Mesenchymal stem cell (in vitro differentiated cells and primary cell): ENCODE measurements around the gene ADGRA3.

Source experiments
- DNase-seq: peaks from one replicate; pipeline ENCODE4 v3.0.0-alpha.2; 2013
- H2AFZ ChIP-seq: one replicate; pipeline ENCODE4 v1.6.1; 2013; ENCODE audit warnings: low read depth, mild to moderate bottlenecking, control low read depth, inconsistent platforms, low read length, moderate library complexity
- H2AK5ac ChIP-seq: 2 replicates; pipeline ENCODE4 v1.6.1; 2013; ENCODE audit warnings: low read length, moderate library complexity, mild to moderate bottlenecking, inconsistent platforms; ENCODE audit not compliant: severe bottlenecking
- H2BK120ac ChIP-seq: one replicate; pipeline ENCODE4 v1.6.1; 2013; ENCODE audit warnings: low read depth, mild to moderate bottlenecking, inconsistent platforms, low read length, moderate library complexity
- H2BK12ac ChIP-seq, 2 experiments: one replicate each; pipeline ENCODE4 v1.6.1; 2013; ENCODE audit warnings: inconsistent platforms in 2 of 2, low read length in 2 of 2, mild to moderate bottlenecking in 2 of 2, moderate library complexity in 2 of 2, control low read depth in 1 of 2
- H2BK15ac ChIP-seq: one replicate; pipeline ENCODE4 v1.6.1; 2013; ENCODE audit warnings: mild to moderate bottlenecking, low read depth, inconsistent platforms; ENCODE audit not compliant: poor library complexity, severe bottlenecking
- H2BK5ac ChIP-seq: 2 replicates; pipeline ENCODE4 v1.6.1; 2013; ENCODE audit warnings: low read depth, mild to moderate bottlenecking, low read length, control low read depth, inconsistent platforms; ENCODE audit not compliant: poor library complexity, severe bottlenecking
- H3K14ac ChIP-seq, 2 experiments: one replicate each; pipeline ENCODE4 v1.6.1; 2013; ENCODE audit warnings: inconsistent platforms in 2 of 2, low read length in 2 of 2, control low read depth in 1 of 2, mild to moderate bottlenecking in 1 of 2, moderate library complexity in 1 of 2
- H3K18ac ChIP-seq, 2 experiments: one replicate each; pipeline ENCODE4 v1.6.1; 2013; ENCODE audit warnings: inconsistent platforms in 2 of 2, low read length in 2 of 2, control low read depth in 1 of 2, low read depth in 1 of 2, mild to moderate bottlenecking in 1 of 2
- H3K23ac ChIP-seq, 2 experiments: one replicate each; pipeline ENCODE4 v1.6.1; 2013; ENCODE audit warnings: inconsistent platforms in 2 of 2, low read length in 2 of 2, mild to moderate bottlenecking in 2 of 2, moderate library complexity in 2 of 2, control low read depth in 1 of 2
- H3K27ac ChIP-seq: 2 replicates; pipeline ENCODE4 v1.5.1; 2013; ENCODE audit warnings: mild to moderate bottlenecking, moderate library complexity, low read length, control low read depth, inconsistent platforms; ENCODE audit not compliant: poor library complexity, severe bottlenecking
- H3K27me3 ChIP-seq, 2 experiments: 2 replicates each; pipeline versions ENCODE4 v1.6.1 to v1.7.0; 2013; ENCODE audit warnings: low read length in 2 of 2, mild to moderate bottlenecking in 2 of 2, moderate library complexity in 2 of 2, control low read depth in 1 of 2, inconsistent platforms in 1 of 2; ENCODE audit not compliant: control insufficient read depth in 1 of 2, insufficient read depth in 1 of 2
- H3K36me3 ChIP-seq, 2 experiments: 2 replicates each; pipeline versions ENCODE4 v1.6.1 to v1.7.0; 2013; ENCODE audit warnings: low read length in 2 of 2, control low read depth in 1 of 2, inconsistent platforms in 1 of 2, low read depth in 1 of 2, mild to moderate bottlenecking in 1 of 2; ENCODE audit not compliant: insufficient read depth in 2 of 2, control insufficient read depth in 1 of 2
- H3K4ac ChIP-seq, 2 experiments: one replicate each; pipeline ENCODE4 v1.6.1; 2013; ENCODE audit warnings: inconsistent platforms in 2 of 2, low read length in 2 of 2, mild to moderate bottlenecking in 2 of 2, moderate library complexity in 2 of 2, control low read depth in 1 of 2, low read depth in 1 of 2
- H3K4me1 ChIP-seq: 2 replicates; pipeline ENCODE4 v1.6.1; 2013; ENCODE audit warnings: low read depth, low read length, control low read depth; ENCODE audit not compliant: control insufficient read depth, insufficient read depth
- H3K4me2 ChIP-seq: 2 replicates; pipeline ENCODE4 v1.6.1; 2013; ENCODE audit warnings: low read length, mild to moderate bottlenecking, inconsistent platforms; ENCODE audit not compliant: poor library complexity, severe bottlenecking
- H3K4me3 ChIP-seq, 2 experiments: 2 replicates each; pipeline versions ENCODE4 v1.5.1 to v1.7.0; 2013; ENCODE audit warnings: low read length in 2 of 2, mild to moderate bottlenecking in 2 of 2, control low read depth in 1 of 2, low read depth in 1 of 2; ENCODE audit not compliant: insufficient read depth in 1 of 2
- H3K79me1 ChIP-seq: replicated peaks from 2 replicates; pipeline ENCODE4 v1.6.1; 2013; ENCODE audit warnings: mild to moderate bottlenecking, control low read depth, low read length, inconsistent platforms; ENCODE audit not compliant: poor library complexity, severe bottlenecking
- H3K9ac ChIP-seq: 2 replicates; pipeline ENCODE4 v1.7.0; 2013; ENCODE audit warnings: mild to moderate bottlenecking, low read length, moderate library complexity
- H3K9me3 ChIP-seq: 2 replicates; pipeline ENCODE4 v1.7.0; 2013; ENCODE audit warnings: mild to moderate bottlenecking, low read length; ENCODE audit not compliant: control insufficient read depth
- H4K8ac ChIP-seq: one replicate; pipeline ENCODE4 v1.6.1; 2013; ENCODE audit warnings: inconsistent platforms, mild to moderate bottlenecking, low read length, moderate library complexity
- H4K91ac ChIP-seq: one replicate; pipeline ENCODE4 v1.6.1; 2013; ENCODE audit warnings: mild to moderate bottlenecking, low read length, inconsistent platforms
- WGBS: methylation state at CpG from one replicate; pipeline ENCODE4 v1.1.7; 2013; ENCODE audit warnings: mixed read lengths; 5-methylcytosine and 5-hydroxymethylcytosine counted together

Gene ADGRA3

GRCh38 chr4:22413471-22413870 lies 102.4 kb downstream of the ADGRA3 start:
- Histone ChIP-seq H3K4ac (no peak overlapping the region), H3K27me3 (no peaks in the 10 kb centered on the region), H2BK120ac (no peak overlapping the region), H3K4me2 (no peak overlapping the region), H4K8ac (no peak overlapping the region), H3K27ac (no peak overlapping the region), H3K9ac (no peak overlapping the region), H3K14ac (no peak overlapping the region), H2BK15ac (no peak overlapping the region), H3K23ac (no peak overlapping the region), H3K4me3 (no peak overlapping the region), H2AK5ac (no peak overlapping the region), H3K79me1 (no peaks in the 10 kb centered on the region), H2BK12ac (no peak overlapping the region), H2BK5ac (no peak overlapping the region), H4K91ac (no peak overlapping the region), H2AFZ (no peak overlapping the region), H3K36me3 (peaks cover 0 to 3% of the 10 kb centered on the region in 2 experiments), H3K4me1 (no peaks in the 10 kb centered on the region), H3K18ac (no peak overlapping the region), H3K9me3 (no peaks in the 10 kb centered on the region)
- no peak for DNase-seq
- 96% methylated on average over 4 of the region's 4 CpGs for WGBS

- no peak overlapping the region for H2BK5ac ChIP-seq
- no peak overlapping the region for H4K91ac ChIP-seq
- H2BK12ac ChIP-seq, result no peak overlapping the region
- no peak for DNase-seq
- no peak overlapping the region for H3K23ac ChIP-seq
- H2AFZ ChIP-seq, result no peak overlapping the region
- H3K27me3 ChIP-seq, result no peaks in the 10 kb centered on the region
- H3K9ac ChIP-seq, result no peak overlapping the region
- H2AK5ac ChIP-seq, result no peak overlapping the region
- no peak overlapping the region for H2BK120ac ChIP-seq
- no peak overlapping the region for H3K14ac ChIP-seq
- no peak overlapping the region for H2BK15ac ChIP-seq
- no peak overlapping the region for H3K4me2 ChIP-seq
- 93% methylated on average over 1 of the region's 3 CpGs for WGBS
- no peaks in the 10 kb centered on the region for H3K79me1 ChIP-seq
- no peak overlapping the region for H3K4ac ChIP-seq
- no peak overlapping the region for H3K18ac ChIP-seq
- no peak overlapping the region for H4K8ac ChIP-seq
- H3K4me1 ChIP-seq, result no peaks in the 10 kb centered on the region
- H3K27ac ChIP-seq, result no peak overlapping the region
- peaks cover 0 to 3% of the 10 kb centered on the region in 2 experiments for H3K36me3 ChIP-seq
- H3K9me3 ChIP-seq, result no peaks in the 10 kb centered on the region
- no peak overlapping the region for H3K4me3 ChIP-seq
Observed at GRCh38 chr4:22412013-22412412, 103.9 kb downstream of the ADGRA3 start.

GRCh38 chr4:22410645-22411247 lies 105.1 kb downstream of the ADGRA3 start:
- Histone ChIP-seq H3K14ac (no peak overlapping the region), H2AK5ac (no peak overlapping the region), H3K27me3 (no peaks in the 10 kb centered on the region), H3K4ac (no peak overlapping the region), H3K9ac (no peak overlapping the region), H4K91ac (no peak overlapping the region), H3K4me1 (no peaks in the 10 kb centered on the region), H2BK120ac (no peak overlapping the region), H3K4me2 (no peak overlapping the region), H3K36me3 (peaks cover 0 to 3% of the 10 kb centered on the region in 2 experiments), H2AFZ (no peak overlapping the region), H2BK12ac (no peak overlapping the region), H3K23ac (no peak overlapping the region), H4K8ac (no peak overlapping the region), H2BK15ac (no peak overlapping the region), H3K27ac (no peak overlapping the region), H3K9me3 (no peaks in the 10 kb centered on the region), H3K79me1 (no peaks in the 10 kb centered on the region), H3K18ac (no peak overlapping the region), H2BK5ac (no peak overlapping the region), H3K4me3 (no peak overlapping the region)
- WGBS, result no CpG with 5 or more reads among the region's 1 CpG
- DNase-seq, result peak; percentile 28

GRCh38 chr4:22408474-22408873 lies 107.4 kb downstream of the ADGRA3 start:
- H2AFZ ChIP-seq, result no peak overlapping the region
- H3K9me3 ChIP-seq, result no peaks in the 10 kb centered on the region
- no peak overlapping the region for H2BK120ac ChIP-seq
- H3K23ac ChIP-seq, result no peak overlapping the region
- H2BK15ac ChIP-seq, result no peak overlapping the region
- no peak overlapping the region for H3K4me3 ChIP-seq
- no peaks in the 10 kb centered on the region for H3K79me1 ChIP-seq
- H2BK5ac ChIP-seq, result no peak overlapping the region
- H4K8ac ChIP-seq, result no peak overlapping the region
- no peak overlapping the region for H3K4me2 ChIP-seq
- WGBS, result 90% methylated on average over 1 of the region's 1 CpG
- no peak overlapping the region for H3K14ac ChIP-seq
- H4K91ac ChIP-seq, result no peak overlapping the region
- H3K36me3 ChIP-seq, result peaks cover 0 to 3% of the 10 kb centered on the region in 2 experiments
- no peak overlapping the region for H3K9ac ChIP-seq
- no peak for DNase-seq
- H3K4me1 ChIP-seq, result no peaks in the 10 kb centered on the region
- H2AK5ac ChIP-seq, result no peak overlapping the region
- no peak overlapping the region for H3K18ac ChIP-seq
- no peak overlapping the region for H3K27ac ChIP-seq
- no peak overlapping the region for H3K4ac ChIP-seq
- H3K27me3 ChIP-seq, result no peaks in the 10 kb centered on the region
- H2BK12ac ChIP-seq, result no peak overlapping the region
